Stimulated activated CD8-positive, alpha-beta memory T cell treated with anti-CD3 and anti-CD28 coated beads, Interleukin-12 subunit alpha, Interleukin-12 subunit beta, amount 100 ng/mL, for 24 hours (primary cell): ENCODE results near the gene AKNAD1.

ENCODE experiments used
- DNase-seq: peaks from one replicate; pipeline ENCODE4 v3.0.0-alpha.2; 2020; ENCODE audit errors: extremely low read depth

AKNAD1 gene

DNA sequence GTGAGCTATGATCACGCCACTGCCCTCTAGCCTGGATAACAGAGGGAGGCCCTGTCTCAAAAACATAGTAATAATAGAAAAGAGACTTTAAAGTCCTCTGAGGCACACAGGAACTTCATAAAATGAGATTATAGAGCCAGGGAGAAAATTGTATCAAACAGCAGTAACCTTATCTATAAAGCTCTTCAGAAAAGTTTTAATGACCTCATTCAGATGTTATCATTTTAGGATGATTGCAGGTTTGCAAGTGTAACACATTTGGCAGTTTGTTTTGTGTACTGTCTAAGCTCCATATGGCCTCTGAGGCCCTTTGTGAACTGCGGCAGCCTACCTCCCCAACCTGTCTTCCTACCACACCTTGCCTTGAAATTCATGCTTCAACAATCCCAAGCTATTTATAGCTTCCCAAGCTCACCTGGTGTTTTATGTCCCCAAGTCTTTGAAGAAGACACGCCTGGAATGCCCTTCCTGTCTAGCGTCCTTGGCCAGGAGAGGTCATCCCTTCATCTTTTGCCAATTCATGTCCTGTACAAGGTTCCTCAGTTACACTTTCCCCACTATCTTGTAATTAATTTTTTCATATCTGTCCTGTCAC, 8.5 kb upstream of the AKNAD1 start:
- DNase-seq, result no peak

DNA sequence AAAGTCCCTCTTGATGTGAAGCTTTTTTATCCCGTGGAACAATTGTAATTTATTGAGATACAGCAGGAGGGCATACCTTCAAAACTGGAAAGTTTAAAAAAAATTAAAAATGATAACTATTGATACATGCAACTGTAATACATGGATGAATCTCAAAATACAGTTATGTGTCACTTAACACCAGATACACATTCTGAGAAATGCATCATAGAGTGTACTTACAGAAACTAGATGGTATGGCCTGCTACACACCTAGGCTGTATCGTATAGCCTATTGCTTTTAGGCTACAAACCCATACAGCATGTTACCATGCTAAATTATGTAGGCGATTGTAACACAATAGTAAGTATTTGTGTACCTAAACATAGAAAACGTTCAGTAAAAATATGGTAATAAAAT, 7.1 kb upstream of the AKNAD1 start:
- DNase-seq, result no peak

DNA sequence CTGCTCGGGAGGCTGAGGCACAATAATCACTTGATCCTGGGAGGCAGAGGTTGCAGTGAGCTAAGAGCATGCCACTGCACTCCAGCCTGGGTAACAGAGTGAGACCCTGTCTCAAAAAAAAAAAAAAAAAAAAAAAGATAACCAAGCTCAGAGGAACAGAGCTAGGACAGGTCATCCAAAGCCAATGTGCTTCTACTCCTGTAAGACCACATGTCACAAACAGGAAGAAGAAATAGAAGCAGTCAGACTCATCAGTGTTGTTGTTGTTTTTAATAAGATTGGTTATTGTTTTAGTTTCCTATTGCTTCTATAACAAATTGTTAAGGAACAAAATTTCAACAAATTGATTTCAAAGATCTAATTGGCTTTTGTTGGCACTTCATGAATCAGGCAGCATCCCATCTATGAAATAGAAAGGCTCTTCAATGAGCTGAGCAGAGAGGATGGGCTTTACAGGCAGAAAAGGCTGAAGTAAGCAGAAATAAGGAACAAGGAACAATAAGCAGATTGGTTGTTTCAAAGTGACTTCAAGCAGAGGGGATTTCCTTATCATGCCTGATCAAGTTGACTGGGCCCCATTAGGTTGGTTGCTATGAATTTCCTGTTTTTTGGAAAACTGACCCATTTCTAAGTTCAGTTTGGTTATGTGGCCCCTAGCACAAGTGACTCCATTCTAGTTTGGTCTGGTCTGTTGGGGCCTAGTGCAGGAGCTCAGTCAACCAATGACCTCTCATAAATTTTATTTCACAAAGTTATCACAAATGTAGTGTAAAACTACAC, 6.0 kb upstream of the AKNAD1 start:
- no peak for DNase-seq

DNA sequence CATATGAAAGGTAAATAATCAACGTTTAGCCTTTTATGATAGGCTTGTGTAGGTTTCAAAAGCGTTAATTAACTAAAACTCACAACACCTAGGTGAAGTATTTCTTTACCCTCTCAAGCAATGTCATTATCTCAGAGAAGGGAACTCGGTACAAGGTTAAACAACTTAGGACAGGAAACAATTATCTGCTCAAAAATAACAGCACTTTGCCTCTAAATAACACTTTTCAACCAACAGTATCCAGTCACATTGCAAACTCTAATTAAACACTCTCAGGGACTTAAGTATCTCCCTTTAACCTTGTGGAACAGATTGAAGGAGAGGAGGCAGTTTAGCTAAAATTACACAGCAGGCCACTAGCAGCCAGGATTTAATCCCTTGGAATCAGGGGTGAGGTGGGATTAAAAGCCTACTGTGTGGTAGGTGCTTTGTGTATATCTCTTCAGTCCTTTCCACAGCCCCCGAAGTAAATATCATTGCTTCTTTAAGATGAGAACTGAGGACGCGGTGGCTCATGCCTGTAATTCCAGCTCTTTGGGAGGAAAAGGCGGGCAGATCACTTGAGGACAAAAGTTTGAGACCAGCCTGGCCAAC, 5.2 kb upstream of the AKNAD1 start:
- no peak for DNase-seq

DNA sequence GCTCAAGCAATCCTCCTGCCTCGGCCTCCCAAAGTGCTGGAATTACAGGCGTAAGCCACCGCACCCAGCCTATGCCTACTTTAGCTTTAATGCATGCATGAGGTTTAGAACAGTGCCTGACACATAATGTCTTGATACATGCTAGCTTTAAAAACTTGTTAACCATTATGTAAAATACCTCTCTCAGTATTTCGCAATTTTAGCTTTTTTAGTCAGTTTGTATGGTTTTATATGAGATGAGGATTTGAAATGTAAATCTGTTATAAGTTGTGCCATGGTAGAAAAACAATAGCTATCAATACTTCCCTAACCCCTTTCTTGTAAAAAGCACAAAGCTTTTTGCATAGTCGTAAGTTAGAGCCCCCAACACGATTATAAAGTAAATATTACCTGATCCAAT, 4.7 kb upstream of the AKNAD1 start:
- DNase-seq, result no peak

DNA sequence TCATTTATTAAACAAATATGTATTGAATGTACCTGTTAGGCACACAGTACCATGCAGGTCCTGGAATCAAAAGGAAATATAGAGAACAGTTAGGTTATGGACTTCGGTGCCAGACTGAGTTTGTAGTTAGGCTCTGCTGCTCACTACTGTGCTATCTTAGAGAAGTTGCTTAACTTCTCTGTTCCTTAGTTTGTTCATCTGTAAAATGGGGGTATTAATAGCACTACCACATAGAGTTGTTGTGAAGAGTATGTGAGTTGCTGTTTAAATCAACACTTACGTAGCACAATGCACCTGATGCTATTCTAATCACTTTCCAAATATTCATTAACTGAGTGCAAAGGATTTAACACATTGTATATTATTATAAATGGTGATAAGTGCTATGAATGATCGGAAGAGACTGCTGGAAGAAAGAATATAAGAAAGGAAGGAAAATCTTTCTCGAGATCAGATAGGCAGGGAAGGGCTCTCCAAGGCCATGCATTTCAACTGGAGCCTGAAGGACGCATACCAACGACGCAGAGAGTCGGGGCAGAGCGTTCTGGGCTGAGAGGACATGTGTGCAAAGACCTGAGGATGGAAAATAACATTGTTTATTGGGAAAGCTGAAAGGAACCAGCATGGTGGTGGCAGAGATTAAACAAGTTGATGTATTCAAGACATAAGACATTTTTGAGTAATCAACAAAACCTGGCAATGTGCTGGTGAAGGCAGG, 3.5 kb upstream of the AKNAD1 start:
- DNase-seq, result no peak

DNA sequence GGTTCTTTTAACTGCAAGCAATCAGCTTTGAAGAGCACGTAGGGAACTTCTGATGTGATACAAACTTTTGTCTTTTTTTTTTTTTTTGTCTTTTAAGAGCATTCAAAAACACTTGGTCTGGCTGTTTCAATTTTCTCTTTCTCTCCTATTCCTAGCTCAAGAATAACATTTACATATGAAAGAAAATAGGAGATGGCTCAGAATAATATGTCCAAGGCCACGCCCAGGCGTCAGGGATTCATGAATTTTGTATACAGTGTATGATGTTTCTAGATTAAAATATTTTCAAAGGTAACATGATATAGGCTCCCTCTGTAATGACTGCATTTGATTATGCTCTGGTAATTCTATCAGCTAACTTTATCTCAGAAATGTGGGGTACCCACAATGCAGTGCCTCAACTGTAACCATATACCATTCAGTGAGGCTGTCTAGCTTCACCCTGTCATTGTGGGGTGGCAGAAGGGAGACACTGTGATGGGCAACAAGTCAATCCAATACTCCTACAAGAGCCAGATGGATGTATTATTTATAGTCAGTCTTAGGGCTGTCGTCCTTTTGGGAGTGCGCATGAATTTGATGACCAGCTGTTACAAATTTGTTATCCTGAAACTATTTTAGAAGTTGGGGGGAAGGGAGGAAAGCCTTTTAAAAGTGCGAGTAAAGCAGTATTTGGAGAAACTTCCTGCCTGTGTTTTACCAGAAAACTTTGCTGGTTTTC, 1.5 kb upstream of the AKNAD1 start:
- DNase-seq, result no peak

DNA sequence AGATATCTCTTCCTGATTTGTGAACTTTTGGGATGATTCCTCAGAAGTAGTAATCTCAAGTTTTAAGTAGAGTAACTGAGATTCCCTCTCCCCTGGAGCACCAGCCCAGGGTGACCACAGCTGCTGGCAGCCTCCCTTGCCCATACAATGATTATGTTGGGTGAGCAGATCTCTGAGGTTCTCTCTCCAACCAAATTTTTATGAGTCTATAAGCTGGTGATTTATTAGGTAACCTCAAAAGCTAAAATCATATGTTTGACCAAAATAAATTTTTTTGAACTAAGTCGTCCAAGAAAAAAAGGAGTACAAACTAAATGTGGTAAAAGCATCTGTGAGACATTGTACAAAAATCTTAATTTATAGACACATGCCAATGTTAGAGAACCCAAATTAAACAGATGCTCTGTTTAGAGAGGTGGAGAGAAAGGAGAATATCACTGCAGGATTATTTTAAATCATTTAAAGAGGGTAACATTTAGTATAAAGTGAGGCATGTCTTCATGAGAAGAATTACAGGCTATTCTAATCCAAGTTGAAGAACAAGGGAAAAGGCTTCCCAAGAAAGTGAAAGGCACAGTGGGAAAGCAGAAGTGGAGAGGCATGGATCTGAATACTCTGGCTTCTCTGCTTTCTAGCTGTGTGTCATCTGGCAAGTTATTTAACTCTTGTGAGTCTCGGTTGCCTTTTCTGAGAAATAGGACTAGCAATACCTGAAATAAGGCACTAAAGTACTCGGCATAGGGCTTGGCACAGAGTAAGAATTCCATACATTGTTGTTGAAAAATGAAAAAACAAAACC, 2.5 kb downstream of the AKNAD1 start:
- no peak for DNase-seq

DNA sequence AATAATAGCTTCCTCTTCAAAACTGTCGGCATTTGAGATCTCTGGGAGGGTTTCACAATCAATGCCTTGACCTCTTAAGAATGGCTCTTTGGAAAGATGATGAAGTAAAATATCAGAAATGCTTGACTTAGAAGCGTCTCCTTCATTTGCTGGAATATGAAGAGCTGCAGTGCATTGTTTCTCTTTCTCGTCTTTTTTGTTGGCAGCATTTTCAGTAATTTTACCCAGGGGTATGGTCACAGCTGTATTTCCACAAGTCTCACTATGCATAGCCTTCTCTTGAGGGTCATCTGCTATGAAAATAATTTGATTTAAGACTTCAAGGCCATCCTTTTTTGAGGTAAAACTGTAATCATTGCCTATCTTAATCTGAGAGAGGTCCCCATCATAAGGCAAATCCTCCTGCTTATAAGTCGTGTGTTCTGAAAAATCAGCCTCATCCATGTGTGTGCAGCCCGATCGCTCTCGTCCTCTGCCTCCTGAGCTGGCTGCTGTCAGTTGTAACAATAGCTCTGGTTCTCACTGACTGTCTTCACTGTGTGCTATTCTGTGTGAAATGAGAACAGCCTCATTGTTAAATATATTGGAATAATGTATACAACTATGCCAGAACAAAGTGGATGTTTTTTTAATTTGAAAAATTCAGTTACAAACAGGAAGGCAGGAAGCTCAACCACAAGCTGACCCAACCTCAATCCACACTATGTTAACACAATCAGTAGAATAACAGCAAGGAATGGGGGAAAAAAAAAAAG, 4.5 kb downstream of the AKNAD1 start:
- no peak for DNase-seq

DNA sequence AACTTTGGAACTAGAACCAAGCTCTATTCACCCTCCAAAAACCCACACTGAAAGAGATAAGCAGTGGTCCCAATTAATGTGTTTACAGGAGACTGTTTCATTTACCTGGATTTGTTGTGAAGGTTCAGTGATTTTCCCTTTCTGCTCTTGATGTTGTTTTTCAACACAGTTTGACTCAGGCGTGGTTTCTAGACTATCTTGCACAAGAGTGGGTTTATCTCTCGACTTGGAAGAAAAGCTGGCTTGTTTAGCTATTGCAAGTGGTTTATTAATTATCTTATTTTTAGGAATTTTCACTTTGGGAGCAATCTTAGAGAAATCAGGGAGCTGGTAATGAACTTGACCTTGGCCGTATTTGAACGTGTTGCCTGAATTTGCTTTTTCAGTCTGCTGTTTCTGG, 5.3 kb downstream of the AKNAD1 start:
- DNase-seq, result no peak

DNA sequence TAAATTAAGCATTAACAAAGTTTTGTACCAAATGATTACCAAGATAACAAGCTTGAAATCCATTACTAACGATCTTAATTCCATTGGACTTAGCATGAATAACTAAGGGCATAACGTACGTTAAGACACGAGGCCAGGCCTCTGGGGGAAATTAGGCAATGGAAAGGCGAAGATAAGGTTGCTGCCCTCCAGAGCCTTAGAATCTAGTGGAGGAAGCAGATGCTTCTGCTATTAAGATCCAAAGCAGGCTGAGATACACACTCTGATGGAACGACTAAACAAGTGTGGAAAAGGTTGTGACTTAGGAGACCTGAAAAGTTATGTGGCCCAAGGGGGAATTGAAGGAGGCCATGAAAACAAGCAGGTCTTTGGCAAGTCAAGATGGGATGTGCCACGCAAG, 6.0 kb downstream of the AKNAD1 start:
- DNase-seq, result no peak

DNA sequence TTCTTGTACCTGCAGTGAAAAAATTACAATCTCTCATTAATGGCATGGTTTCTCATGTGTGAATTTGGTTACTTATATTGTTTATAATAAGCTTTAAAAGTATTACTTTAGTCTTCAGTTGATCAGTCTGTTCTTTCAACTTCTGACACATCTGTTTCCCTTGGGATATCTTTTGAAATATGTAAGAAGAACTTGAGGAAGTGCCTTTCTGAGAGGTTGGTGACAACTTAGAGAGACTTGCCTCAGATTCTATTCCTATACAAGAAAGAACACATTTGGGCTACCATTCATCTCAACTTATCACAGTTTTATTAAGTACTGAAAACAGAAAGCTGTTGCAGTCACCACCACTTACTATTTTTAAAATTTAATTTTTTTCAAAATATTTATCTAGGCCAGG, 8.1 kb downstream of the AKNAD1 start:
- DNase-seq, result no peak

DNA sequence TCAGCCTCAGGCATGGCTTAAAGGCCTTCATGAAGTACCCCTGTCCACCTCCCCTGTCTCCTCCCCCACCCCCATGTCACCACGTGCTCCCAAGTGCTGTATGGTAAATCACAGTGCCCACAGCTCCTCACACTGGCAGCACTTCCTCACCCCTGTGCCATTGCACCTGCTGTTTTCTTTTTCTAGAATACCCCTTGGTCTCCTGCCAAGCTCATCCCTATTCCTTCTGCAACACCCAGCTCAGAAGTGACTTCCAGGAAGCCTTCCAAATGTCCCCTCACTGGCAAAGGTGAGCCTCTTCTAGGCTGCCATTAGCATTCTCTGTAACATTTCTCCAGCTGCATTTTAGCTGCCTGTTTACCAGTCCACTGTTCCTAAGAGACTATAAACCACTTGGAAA, 9.4 kb downstream of the AKNAD1 start:
- DNase-seq, result no peak

DNA sequence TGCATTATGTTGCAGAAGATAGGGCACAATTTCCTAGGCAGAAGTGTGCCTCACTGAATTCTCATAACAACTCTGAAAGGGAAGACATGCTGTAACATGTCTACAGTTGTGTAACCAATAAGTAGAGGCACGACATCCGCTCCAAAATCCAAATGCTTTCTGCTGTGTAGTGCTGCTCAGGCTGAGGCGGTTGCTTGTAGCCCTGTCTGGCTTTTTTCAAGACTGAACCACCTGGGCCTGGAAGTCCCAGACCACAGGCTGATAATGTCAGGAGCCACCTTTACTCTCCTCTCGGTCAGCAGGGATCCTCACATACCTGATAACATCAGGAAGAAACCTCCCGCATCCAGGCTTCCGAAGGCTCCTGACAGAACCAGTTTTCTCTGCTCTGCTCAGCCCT, 10.9 kb downstream of the AKNAD1 start:
- DNase-seq, result no peak

DNA sequence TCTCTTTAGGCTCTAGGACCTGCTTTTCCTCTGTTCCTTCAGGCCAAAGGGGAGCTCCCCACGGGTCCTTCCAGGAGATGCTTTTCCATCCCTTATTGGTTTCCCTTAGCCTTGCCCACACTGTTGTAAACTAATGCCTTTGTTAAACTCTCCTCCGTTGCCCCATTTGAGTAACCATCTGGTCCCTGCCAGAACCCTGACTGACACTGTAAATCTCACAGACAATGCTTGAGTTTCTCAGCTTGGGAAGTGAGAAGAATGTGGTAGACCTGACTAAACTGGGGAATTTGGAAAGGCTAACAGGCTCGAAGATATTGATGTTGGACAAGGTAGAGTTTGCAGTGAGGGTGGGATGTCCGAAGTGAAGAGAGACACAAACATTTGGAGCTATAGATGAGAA, 11.4 kb downstream of the AKNAD1 start:
- no peak for DNase-seq

DNA sequence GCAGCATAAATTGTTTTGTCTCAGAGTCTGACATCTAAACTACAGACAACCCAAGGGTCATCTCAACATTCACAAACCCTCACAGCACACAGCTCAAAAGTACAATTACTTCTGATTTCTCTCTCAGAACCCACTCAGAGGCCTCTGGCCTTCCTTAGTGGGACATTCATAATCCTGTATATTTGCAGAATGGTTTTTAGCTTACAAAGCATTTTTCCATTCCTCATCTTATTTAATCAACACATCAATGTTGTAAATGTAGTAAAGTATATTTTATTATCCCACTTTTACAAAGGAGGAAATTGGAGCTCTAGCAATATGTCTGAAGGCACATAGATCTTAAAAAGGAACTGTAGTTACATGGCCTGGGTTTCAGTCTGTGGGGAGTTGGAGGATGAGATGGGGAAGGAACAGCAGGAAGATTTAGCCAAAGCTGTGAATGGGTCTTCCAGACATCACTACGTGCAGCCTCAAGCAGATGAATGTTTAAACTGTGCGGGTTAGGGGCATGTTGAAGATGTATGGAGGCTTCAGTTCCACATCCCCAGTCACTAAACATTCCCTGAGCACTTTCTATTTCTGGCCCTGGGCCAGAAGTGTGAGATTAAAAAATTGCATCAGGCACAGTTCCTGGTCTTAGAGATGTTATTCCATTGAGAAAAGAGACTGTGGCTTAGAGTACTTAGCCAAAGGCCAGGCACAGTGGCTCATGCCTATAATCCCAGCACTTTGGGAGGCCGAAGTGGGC, 13.3 kb downstream of the AKNAD1 start:
- DNase-seq, result no peak

DNA sequence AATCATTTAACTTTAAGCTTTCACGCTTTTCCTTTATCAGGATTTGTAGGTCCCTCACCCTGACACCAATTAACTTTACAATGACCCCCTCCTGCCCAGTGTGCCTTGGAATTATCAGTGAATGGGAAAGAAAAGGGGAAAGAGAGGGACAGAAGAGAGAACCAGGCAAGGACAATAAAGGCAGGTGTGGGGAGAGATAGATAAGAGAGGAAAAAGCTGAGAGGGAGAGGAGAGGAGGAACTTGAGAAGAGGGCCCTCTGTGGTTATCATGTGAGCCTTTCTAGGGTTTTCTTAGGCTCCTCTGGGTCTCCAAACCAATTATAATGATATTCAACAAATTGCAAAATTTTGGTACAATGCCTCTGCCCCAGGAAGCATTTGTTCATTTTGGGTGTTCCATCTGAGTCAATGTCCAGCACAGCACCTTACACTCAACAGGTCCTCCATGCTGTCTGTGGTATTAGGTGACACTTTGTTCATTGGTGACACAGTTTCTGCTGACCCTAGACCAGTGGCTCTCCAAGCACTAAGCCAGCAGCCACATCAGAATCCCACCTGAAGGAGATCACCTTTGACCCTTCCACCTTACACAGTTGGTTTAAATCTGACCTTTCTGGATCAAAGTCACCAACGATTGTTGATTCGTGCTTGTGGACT, 14.2 kb downstream of the AKNAD1 start:
- no peak for DNase-seq

DNA sequence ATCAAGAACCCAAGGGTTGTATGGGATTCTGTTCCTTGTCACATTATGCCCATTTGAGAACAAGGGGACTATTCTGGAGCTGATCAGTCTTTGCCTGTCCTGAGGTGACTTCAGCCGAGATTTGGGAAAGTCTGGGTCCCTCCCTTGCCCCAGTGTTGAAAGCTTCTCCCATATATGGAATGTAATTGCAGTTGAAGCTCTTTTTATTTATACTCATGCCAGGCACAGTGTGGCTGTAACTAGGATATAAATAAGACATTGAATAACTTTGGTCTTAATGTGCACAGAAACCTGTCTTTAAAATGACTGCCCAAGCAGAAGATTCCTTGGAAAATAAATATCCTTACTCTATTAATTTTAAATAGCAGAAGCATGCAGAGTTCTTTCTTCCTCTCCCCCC, 15.2 kb downstream of the AKNAD1 start:
- DNase-seq, result no peak

DNA sequence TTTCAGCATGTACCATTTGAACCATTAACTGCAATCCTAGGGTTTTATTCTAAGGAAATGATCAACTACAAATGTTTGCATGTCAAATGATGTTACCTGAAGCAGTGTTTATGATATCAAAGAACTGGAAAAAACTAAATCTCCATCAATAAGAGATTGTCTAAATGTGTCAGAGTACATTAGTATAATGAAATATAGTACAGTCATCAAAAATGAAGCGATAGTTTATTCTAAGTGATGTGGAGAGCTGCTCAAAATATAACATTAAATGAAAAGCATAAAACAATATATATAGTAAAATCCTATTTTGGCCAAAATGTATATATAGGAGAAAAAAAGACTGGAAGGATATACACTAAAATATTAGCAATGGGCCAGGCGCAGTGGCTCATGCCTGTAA, 24.0 kb downstream of the AKNAD1 start:
- DNase-seq, result no peak
